GM12878 (cell line): Measurements from ENCODE around the gene PKP3.

Source experiments
- BHLHE40 ChIP-seq, 2 experiments: fragments of 450-650 bp in 1 of 2; IDR thresholded peaks; 2 replicates each; pipeline ENCODE4 v1.6.1; 2011 to 2017; ENCODE audit warnings: low read depth in 2 of 2, borderline replicate concordance in 1 of 2, improper control_type of control experiment in 1 of 2, low read length in 1 of 2, mild to moderate bottlenecking in 1 of 2
- CREB1 ChIP-seq: IDR thresholded peaks from 2 replicates; pipeline ENCODE4 v1.6.1; 2012; ENCODE audit warnings: low read depth, mild to moderate bottlenecking, inconsistent platforms
- CTCF ChIP-seq, 3 experiments: IDR thresholded peaks in 2 of 3; conservative IDR thresholded peaks in 1 of 3; 2 replicates each; pipeline ENCODE4 v1.5.1; 2011; ENCODE audit warnings: low read depth in 3 of 3, low read length in 3 of 3, mild to moderate bottlenecking in 3 of 3, control low read depth in 2 of 3, moderate library complexity in 2 of 3, inconsistent platforms in 1 of 3, mixed read lengths in 1 of 3; ENCODE audit not compliant: control insufficient read depth in 2 of 3, insufficient read depth in 1 of 3; ENCODE audit errors: extremely low read depth in 1 of 3
- SP1 ChIP-seq: IDR thresholded peaks from one replicate; pipeline ENCODE4 v1.6.1; 2011; ENCODE audit warnings: low read depth, low read length
- SREBF2 ChIP-seq: IDR thresholded peaks from 2 replicates; pipeline ENCODE4 v1.6.1; 2012; ENCODE audit warnings: mild to moderate bottlenecking, low read length
- SUPT20H ChIP-seq: IDR thresholded peaks from 2 replicates; pipeline ENCODE4 v1.6.1; 2011; ENCODE audit warnings: low read depth, mild to moderate bottlenecking, low read length, moderate library complexity, borderline replicate concordance; ENCODE audit not compliant: control insufficient read depth
- YY1 ChIP-seq: IDR thresholded peaks from 2 replicates; pipeline ENCODE4 v1.6.1; 2011; ENCODE audit warnings: low read depth, mild to moderate bottlenecking, low read length
- ZBTB11 ChIP-seq: fragments of 450-650 bp; formaldehyde crosslinking; IDR thresholded peaks from 2 replicates; pipeline ENCODE4 v1.5.0; 2022; ENCODE audit warnings: mild to moderate bottlenecking, missing genetic modification characterization
- ZNF274 ChIP-seq: IDR thresholded peaks from one replicate; pipeline ENCODE4 v1.8.0; 2011; ENCODE audit not compliant: insufficient read length, insufficient read depth

- TF ChIP-seq SUPT20H, result no peak
- TF ChIP-seq CTCF (IDR thresholded peaks at IDR 0.05 in 2 of 3, conservative IDR thresholded peaks at IDR 0.05 in 1 of 3; ENCODE audit: control insufficient read depth in 2 of 3, extremely low read depth in 1 of 3, insufficient read depth in 1 of 3, low read depth in 3 of 3, low read length in 3 of 3), result no peak
- no peak for TF ChIP-seq ZNF274
- TF ChIP-seq SREBF2, result no peak
- TF ChIP-seq BHLHE40 (IDR thresholded peaks at IDR 0.05; ENCODE audit: borderline replicate concordance in 1 of 2, low read depth in 2 of 2, low read length in 1 of 2), result no peak
- no peak for TF ChIP-seq CREB1
- no peak for TF ChIP-seq YY1
- TF ChIP-seq ZBTB11 (CRISPR knock-in tag), result no peak
- no peak for TF ChIP-seq SP1
Observed at GRCh38 chr11:371716-372590, 22.1 kb upstream of the PKP3 start.
